RWPE2 (cell line): ENCODE data around the gene HTR7.

Experiments
- ATAC-seq: fragments of 200-7000 bp; cut with Tn5 transposase; 3 replicates; pipeline ENCODE4 v1.9.1; 2021; ENCODE audit warnings: low read depth
- DNase-seq: peaks from one replicate; pipeline ENCODE4 v3.0.0-alpha.2; 2020; ENCODE audit warnings: low spot score
- H3K27ac ChIP-seq: fragments of 450-650 bp; 2 replicates; pipeline ENCODE4 v1.5.1; 2017; ENCODE audit warnings: mild to moderate bottlenecking; ENCODE audit not compliant: poor library complexity, severe bottlenecking
- H3K27me3 ChIP-seq: fragments of 250-450 bp; sonication (Bioruptor Pico); 2 replicates; pipeline ENCODE4 v1.5.1; 2021; ENCODE audit warnings: mild to moderate bottlenecking, moderate library complexity; ENCODE audit not compliant: insufficient read depth, poor library complexity, severe bottlenecking
- H3K36me3 ChIP-seq: fragments of 250-450 bp; sonication (Bioruptor Pico); 2 replicates; pipeline ENCODE4 v1.5.1; 2020; ENCODE audit warnings: low read depth, mild to moderate bottlenecking, moderate library complexity
- H3K4me1 ChIP-seq: fragments of 250-450 bp; sonication (Bioruptor Pico); 2 replicates; pipeline ENCODE4 v1.5.1; 2021; ENCODE audit warnings: mild to moderate bottlenecking, moderate library complexity; ENCODE audit not compliant: insufficient read depth, poor library complexity, severe bottlenecking
- H3K4me3 ChIP-seq: fragments of 250-450 bp; sonication (Bioruptor Pico); 2 replicates; pipeline ENCODE4 v1.5.1; 2021; ENCODE audit warnings: mild to moderate bottlenecking, moderate library complexity; ENCODE audit not compliant: severe bottlenecking
- H3K9me3 ChIP-seq: fragments of 250-450 bp; sonication (Bioruptor Pico); 2 replicates; pipeline ENCODE4 v1.5.1; 2021; ENCODE audit warnings: mild to moderate bottlenecking, moderate library complexity; ENCODE audit not compliant: severe bottlenecking
- TF ChIP-seq, protein P1 (sequence below): fragments of 450-650 bp; IDR thresholded peaks from one replicate; pipeline ENCODE4 v1.5.1; 2017; ENCODE audit warnings: mild to moderate bottlenecking, moderate library complexity; ENCODE audit not compliant: poor library complexity, severe bottlenecking

HTR7 gene

DNA sequence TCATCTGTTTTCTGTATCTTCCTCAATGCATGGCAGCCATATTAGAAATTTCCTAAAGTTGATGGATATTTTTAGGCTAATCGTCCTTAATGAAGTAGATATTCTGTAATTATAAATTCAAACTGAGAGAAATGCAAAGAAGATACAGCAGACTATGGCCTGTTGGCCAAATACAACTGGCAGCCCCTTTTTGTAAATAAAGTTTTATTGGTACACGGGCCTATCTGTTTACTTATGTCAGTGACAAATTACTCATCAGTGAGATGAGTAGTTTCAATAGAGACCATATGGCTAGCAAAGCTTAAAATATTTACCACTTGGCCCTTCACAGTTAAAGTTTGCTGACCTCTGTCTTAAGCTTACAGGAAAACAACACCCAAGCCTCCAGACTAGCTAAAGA, 112.3 kb downstream of the HTR7 start:
- Histone ChIP-seq H3K36me3 (no peaks in the 10 kb centered on the region), H3K4me1 (peaks cover 13% of the 10 kb centered on the region), H3K27ac (no peak overlapping the region), H3K9me3 (no peaks in the 10 kb centered on the region), H3K4me3 (no peak overlapping the region), H3K27me3 (no peaks in the 10 kb centered on the region)
- DNase-seq (no peak), ATAC-seq (no peak)
- TF ChIP-seq, protein P1, sequence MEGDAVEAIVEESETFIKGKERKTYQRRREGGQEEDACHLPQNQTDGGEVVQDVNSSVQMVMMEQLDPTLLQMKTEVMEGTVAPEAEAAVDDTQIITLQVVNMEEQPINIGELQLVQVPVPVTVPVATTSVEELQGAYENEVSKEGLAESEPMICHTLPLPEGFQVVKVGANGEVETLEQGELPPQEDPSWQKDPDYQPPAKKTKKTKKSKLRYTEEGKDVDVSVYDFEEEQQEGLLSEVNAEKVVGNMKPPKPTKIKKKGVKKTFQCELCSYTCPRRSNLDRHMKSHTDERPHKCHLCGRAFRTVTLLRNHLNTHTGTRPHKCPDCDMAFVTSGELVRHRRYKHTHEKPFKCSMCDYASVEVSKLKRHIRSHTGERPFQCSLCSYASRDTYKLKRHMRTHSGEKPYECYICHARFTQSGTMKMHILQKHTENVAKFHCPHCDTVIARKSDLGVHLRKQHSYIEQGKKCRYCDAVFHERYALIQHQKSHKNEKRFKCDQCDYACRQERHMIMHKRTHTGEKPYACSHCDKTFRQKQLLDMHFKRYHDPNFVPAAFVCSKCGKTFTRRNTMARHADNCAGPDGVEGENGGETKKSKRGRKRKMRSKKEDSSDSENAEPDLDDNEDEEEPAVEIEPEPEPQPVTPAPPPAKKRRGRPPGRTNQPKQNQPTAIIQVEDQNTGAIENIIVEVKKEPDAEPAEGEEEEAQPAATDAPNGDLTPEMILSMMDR = no peak

DNA sequence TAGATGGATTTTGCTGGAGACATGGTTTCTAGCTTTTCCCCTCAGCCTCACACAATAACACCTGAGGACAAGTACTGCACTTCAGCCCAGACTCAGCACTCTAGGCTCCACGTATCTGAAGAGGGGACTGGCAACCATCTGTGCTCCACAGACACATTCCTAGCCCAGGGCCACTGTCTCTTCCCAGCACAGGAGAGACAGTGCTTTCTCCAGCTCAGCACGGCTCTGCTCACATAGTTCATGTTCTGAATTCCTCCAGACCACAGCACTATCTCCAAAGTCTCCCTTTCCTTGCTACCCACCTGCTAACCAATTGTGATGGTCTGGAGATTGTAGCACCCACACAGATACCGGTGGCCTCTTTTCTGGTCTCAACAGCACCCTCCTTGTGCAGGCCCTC, 114.5 kb downstream of the HTR7 start:
- Histone ChIP-seq H3K4me3 (no peak overlapping the region), H3K27me3 (no peaks in the 10 kb centered on the region), H3K27ac (no peak overlapping the region)

DNA sequence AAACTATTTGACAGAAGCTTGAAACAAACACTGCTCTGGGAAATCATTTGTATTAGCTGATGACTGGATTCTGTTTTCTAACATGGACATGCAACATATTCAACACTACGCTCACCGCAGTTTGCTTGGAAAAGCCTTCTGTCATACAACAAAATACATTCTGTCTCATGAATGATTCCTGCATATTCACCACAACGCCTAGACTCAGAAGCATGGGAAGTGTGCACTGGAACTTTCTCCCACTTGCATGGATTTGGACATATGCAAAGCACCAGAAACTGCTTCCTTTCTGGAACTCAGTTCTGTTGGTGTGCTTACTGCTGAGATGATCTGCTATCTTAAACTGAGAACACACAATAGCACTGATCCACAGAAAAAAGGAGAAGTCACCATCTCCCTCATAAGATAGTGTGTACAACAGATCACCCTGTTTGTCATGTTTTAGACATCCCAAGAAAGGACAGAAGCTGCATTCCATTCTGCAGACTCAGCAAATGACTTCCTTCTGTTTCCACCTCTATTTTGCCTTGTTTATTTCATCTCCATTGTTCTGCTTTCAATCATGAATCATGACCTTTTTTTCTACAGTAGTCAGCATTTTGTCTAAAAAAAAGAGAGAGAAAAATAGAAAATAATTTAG, 115.8 kb downstream of the HTR7 start:
- no peaks in the 10 kb centered on the region for H3K27me3 ChIP-seq
- H3K4me1 ChIP-seq = peaks cover 13% of the 10 kb centered on the region
- no peaks in the 10 kb centered on the region for H3K9me3 ChIP-seq
- ATAC-seq = peak; percentile 55; the same call in 1 of the 3 replicates
- peak overlapping the region; percentile 4 for H3K27ac ChIP-seq
- no peaks in the 10 kb centered on the region for H3K36me3 ChIP-seq
- H3K4me3 ChIP-seq = no peak overlapping the region
- TF ChIP-seq, protein P1 = no peak
- no peak for DNase-seq

More for the DNA sequence above, 114.5 kb downstream of the HTR7 start:
- Histone ChIP-seq H3K9me3 (no peaks in the 10 kb centered on the region), H3K4me1 (peaks cover 13% of the 10 kb centered on the region), H3K36me3 (no peaks in the 10 kb centered on the region)
- no peak for ATAC-seq
- DNase-seq = no peak
- TF ChIP-seq, protein P1 = no peak

DNA sequence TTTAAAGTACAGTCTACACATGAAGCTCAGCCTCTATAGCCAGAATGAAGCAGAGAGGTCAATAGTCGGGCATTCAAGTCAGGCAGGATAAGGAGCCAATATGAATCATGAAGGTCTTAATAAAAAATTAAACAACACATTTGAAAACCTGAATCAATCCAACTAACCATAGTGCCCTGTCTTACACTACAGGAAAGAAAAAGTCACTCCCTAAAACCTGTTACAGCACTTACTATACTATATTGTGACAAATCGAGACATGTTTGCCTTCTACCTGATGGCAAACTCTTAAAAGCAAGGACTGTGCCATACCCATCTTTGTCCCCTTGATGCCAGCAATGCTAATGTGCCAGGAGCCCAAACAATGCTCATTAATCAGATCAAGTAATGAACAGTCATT, 117.6 kb downstream of the HTR7 start:
- Histone ChIP-seq H3K9me3 (no peaks in the 10 kb centered on the region), H3K4me1 (peaks cover 13% of the 10 kb centered on the region), H3K27me3 (no peaks in the 10 kb centered on the region), H3K4me3 (no peak overlapping the region), H3K36me3 (no peaks in the 10 kb centered on the region), H3K27ac (no peak overlapping the region)
- no peak for DNase-seq
- no peak for ATAC-seq
- TF ChIP-seq, protein P1 = no peak

DNA sequence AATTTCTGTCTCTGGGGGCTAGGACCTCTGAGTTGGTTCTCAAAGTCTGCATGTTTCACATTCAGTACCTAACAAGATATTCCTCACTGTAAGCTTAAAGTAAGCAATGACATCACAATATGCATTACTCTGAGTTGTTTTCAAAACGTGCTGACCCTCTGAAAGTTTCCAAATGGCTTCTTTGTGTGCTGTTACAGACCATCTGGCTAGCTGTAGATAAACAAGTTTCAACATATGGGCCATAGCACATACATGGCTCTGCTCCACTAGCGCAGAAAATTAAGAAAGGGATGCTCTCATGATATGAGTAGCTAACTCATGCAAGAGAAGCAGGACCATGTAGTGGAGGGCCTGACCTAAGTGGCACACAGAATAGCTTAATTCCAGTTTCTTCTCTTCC, 119.0 kb downstream of the HTR7 start:
- no peak overlapping the region for H3K4me3 ChIP-seq
- no peaks in the 10 kb centered on the region for H3K36me3 ChIP-seq
- H3K27me3 ChIP-seq = no peaks in the 10 kb centered on the region
- no peaks in the 10 kb centered on the region for H3K9me3 ChIP-seq
- DNase-seq = no peak
- ATAC-seq = no peak
- TF ChIP-seq, protein P1 = no peak
- H3K4me1 ChIP-seq = peaks cover 13% of the 10 kb centered on the region
- no peak overlapping the region for H3K27ac ChIP-seq
